ENCODE data around the gene FBXL14. TPM values are rescaled to one million over a fixed set of nuclear protein-coding genes. Genes with fewer than 3 reads are reported as not detected.

Gene FBXL14
- total RNA-seq, 1 donor from 2014 or later: 33.7 TPM

DNA sequence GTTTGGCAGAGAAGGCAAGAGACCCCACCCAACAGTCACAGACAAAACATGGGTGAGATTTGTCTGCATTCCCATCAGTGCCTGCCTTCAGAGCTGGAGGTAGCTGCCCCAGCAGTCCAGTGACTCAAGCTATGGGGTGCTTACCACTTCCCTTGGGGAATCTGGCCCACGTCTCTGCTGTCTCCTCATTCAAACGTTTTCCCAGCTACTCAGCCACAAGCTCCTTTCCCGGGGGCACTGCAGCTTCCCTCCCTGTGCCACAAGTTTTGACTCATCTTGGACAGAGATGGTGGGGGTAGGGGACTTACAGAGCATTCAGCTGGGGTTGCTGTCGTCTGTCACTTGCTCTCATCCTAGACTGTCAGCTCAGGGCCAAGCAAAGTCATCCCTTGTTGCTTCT lies 66.6 kb downstream of the FBXL14 start:
- Mint-ChIP-seq H3K4me3 (peak overlapping the region; percentile 98), H3K9me3 (no peaks in the 10 kb centered on the region), H3K4me1 (peaks cover 28% of the 10 kb centered on the region), H3K27ac (ENCODE audit: unreplicated experiment) (no peak overlapping the region), H3K36me3 (ENCODE audit: low read depth) (no peaks in the 10 kb centered on the region), H3K27me3 (ENCODE audit: low read depth) (peaks cover 43% of the 10 kb centered on the region)
- TF ChIP-seq CTCF (conservative IDR thresholded peaks at IDR 0.05): no peak
- no peak for DNase-seq (ENCODE audit: low read depth, low spot score)

DNA sequence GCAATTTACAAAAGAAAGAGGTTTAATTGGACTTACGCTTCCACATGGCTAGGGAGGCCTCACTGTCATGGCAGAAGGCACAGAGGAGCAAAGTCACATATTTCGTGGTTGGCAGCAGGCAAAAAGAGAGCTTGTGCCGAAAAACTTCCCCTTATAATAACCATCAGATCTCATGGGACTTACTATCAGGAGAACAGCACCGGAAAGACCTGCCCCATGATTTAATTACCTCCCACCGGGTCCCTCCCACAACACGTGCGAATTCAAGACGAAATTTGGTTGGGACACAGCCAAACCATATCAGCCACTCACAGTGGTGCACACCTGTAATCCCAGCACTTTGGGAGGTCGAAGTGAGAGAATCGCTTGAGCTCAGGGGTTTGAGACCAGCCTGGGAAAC lies 68.5 kb downstream of the FBXL14 start:
- peaks cover 28% of the 10 kb centered on the region for H3K27me3 Mint-ChIP-seq (ENCODE audit: low read depth)

DNA sequence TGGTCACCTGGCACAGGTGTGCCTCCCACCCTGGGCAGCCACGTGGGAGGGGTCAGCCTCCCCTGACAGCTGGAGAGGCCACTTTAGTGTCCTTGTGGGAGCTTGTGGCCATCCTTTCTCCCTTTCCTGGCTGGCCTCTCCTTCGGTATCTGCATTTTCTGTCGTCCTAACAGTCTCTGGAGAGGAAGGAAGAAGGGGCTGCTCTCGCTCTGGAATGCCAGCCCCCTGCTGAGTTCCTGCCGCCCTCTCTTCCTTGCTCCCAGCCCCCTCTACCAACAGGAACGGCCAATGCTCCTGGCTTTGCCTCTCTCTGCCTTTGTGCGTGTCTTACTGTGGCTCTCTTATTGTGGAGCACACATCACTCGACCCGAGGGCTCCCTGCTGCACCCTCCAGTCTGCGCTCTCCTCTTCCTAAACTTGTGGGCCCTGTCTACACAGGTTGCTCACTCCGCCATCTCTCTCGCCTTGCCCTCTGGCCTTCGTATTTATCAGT lies 70.8 kb downstream of the FBXL14 start:
- no peak for TF ChIP-seq CTCF (conservative IDR thresholded peaks at IDR 0.05)
- Mint-ChIP-seq H3K27me3 (ENCODE audit: low read depth) (peaks cover 17% of the 10 kb centered on the region), H3K4me3 (no peak overlapping the region), H3K4me1 (peaks cover 16% of the 10 kb centered on the region), H3K9me3 (no peaks in the 10 kb centered on the region), H3K36me3 (ENCODE audit: low read depth) (no peaks in the 10 kb centered on the region), H3K27ac (ENCODE audit: unreplicated experiment) (peak overlapping the region; percentile 6)
- DNase-seq (ENCODE audit: low read depth, low spot score): no peak

More for the DNA sequence above, 68.5 kb downstream of the FBXL14 start:
- DNase-seq (ENCODE audit: low read depth, low spot score): no peak
- Mint-ChIP-seq H3K4me3 (peak overlapping the region; percentile 36), H3K4me1 (peaks cover 18% of the 10 kb centered on the region), H3K36me3 (ENCODE audit: low read depth) (no peaks in the 10 kb centered on the region), H3K9me3 (no peaks in the 10 kb centered on the region), H3K27ac (ENCODE audit: unreplicated experiment) (no peak overlapping the region)
- no peak for TF ChIP-seq CTCF (conservative IDR thresholded peaks at IDR 0.05)

- Mint-ChIP-seq H3K4me3 (no peak overlapping the region), H3K36me3 (ENCODE audit: low read depth) (no peaks in the 10 kb centered on the region), H3K27ac (ENCODE audit: unreplicated experiment) (no peak overlapping the region), H3K27me3 (ENCODE audit: low read depth) (peaks cover 13% of the 10 kb centered on the region), H3K4me1 (peaks cover 17% of the 10 kb centered on the region), H3K9me3 (no peaks in the 10 kb centered on the region)
- no peak for TF ChIP-seq CTCF (conservative IDR thresholded peaks at IDR 0.05)
- DNase-seq (ENCODE audit: low read depth, low spot score): no peak
Measured at GRCh38 chr12:1523046-1523445, 71.3 kb downstream of the FBXL14 start.

DNA sequence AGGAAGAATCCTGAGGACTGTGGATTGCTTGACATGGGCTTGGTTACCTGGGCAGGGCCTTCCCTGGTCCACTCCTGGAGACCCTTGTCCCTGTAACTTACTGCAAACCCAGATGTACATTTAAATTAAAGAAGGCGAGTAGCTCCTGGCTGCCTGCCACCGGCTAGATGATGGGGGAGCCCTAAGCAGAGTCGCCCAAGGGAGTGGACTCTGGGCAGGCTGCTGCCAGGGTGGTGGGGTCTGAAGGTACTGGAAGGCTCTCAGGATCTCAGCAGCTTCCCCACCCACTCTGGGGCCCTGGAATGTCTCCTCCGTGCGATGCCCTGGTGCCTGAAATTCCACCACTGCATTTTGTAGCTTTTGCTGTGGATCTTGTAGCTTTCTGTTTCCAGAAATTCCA lies 74.7 kb downstream of the FBXL14 start:
- Mint-ChIP-seq H3K4me3 (no peak overlapping the region), H3K27me3 (ENCODE audit: low read depth) (no peaks in the 10 kb centered on the region), H3K27ac (ENCODE audit: unreplicated experiment) (no peak overlapping the region), H3K9me3 (peaks cover 13% of the 10 kb centered on the region), H3K36me3 (ENCODE audit: low read depth) (peaks cover 13% of the 10 kb centered on the region), H3K4me1 (peaks cover 22% of the 10 kb centered on the region)
- no peak for TF ChIP-seq CTCF (conservative IDR thresholded peaks at IDR 0.05)
- no peak for DNase-seq (ENCODE audit: low read depth, low spot score)
